ENCODE measurements around the gene HDGFL3. TPM values are rescaled to one million over a fixed set of nuclear protein-coding genes. Genes with fewer than 3 reads are reported as not detected.

The HDGFL3 gene
- total and polyA plus RNA-seq, 7 donors = 2.1 to 83.6 (median 58.0) TPM

DNA sequence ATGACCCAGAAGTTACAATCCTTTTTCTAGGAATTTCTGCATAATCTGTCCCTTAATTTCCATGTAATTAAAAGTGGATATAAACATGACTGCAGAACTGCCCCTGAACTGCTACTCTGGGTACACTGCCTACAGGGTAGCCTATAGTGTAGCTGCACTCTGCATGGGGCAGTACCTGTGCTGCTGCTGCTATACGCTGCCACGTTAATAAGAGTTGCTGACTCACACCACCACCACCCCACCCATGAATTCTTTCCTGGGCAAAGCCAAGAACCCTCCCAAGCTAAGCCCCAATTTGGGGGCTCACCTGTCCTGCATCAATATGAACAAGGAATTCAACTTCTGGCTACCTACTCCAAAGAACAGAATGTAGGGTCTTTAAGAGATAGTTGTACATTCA, 13.9 kb downstream of the HDGFL3 start:
- WGBS, 2 donors = 95 to 98% methylated on average over 2 of the region's 2 CpGs
- no peak for TF ChIP-seq EP300 (IDR thresholded peaks at IDR 0.05)
- TF ChIP-seq, protein P1, sequence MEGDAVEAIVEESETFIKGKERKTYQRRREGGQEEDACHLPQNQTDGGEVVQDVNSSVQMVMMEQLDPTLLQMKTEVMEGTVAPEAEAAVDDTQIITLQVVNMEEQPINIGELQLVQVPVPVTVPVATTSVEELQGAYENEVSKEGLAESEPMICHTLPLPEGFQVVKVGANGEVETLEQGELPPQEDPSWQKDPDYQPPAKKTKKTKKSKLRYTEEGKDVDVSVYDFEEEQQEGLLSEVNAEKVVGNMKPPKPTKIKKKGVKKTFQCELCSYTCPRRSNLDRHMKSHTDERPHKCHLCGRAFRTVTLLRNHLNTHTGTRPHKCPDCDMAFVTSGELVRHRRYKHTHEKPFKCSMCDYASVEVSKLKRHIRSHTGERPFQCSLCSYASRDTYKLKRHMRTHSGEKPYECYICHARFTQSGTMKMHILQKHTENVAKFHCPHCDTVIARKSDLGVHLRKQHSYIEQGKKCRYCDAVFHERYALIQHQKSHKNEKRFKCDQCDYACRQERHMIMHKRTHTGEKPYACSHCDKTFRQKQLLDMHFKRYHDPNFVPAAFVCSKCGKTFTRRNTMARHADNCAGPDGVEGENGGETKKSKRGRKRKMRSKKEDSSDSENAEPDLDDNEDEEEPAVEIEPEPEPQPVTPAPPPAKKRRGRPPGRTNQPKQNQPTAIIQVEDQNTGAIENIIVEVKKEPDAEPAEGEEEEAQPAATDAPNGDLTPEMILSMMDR (IDR thresholded peaks at IDR 0.05) = no peak
- TF ChIP-seq POLR2A (IDR thresholded peaks at IDR 0.05) = no peak
- TF ChIP-seq POLR2AphosphoS5 (IDR thresholded peaks at IDR 0.05) = no peak
- peaks cover 0 to 14% (median 7%) of the 10 kb centered on the region in 4 donors for H3K4me1 ChIP-seq
- DNase-seq = no peak
- H3K27me3 ChIP-seq = no peaks in the 10 kb centered on the region
- no peak overlapping the region for H3K4me3 ChIP-seq
- H3K36me3 ChIP-seq = no peaks in the 10 kb centered on the region
- no peak overlapping the region for H3K27ac ChIP-seq
- intact Hi-C loops (cut with DNase I) = no loop called here
- no peaks in the 10 kb centered on the region for H3K9me3 ChIP-seq

DNA sequence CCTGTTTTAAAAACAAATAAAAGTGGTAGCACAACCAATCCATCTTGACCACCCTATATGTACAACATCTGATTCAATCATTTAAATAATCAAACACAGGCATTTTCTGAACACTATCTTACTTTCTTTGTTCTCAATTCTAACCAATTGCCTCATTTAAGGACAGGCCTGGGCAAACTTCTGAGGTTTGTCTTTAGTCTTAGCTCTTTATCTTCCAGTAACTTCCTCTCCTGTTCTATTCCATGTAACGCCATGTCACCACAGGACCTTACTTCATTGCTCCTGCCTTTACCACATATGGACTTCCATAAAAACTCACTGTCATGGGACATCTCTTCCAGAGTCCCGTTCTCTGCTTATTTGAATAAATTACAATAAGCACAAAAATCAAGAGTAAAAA, 14.9 kb downstream of the HDGFL3 start:
- Histone ChIP-seq H3K4me1 (peaks cover 0 to 10% (median 3%) of the 10 kb centered on the region in 4 donors), H3K4me3 (no peak overlapping the region), H3K36me3 (no peaks in the 10 kb centered on the region), H3K9me3 (no peaks in the 10 kb centered on the region), H3K27me3 (no peaks in the 10 kb centered on the region), H3K27ac (no peak overlapping the region)
- intact Hi-C loops (cut with DNase I) = no loop called here
- 91 to 92% methylated on average over 2 of the region's 2 CpGs for WGBS, 2 donors
- TF ChIP-seq POLR2A (IDR thresholded peaks at IDR 0.05) = no peak
- no peak for TF ChIP-seq EP300 (IDR thresholded peaks at IDR 0.05)
- TF ChIP-seq, protein P1 (IDR thresholded peaks at IDR 0.05) = no peak
- TF ChIP-seq POLR2AphosphoS5 (IDR thresholded peaks at IDR 0.05) = no peak
- no peak for DNase-seq

DNA sequence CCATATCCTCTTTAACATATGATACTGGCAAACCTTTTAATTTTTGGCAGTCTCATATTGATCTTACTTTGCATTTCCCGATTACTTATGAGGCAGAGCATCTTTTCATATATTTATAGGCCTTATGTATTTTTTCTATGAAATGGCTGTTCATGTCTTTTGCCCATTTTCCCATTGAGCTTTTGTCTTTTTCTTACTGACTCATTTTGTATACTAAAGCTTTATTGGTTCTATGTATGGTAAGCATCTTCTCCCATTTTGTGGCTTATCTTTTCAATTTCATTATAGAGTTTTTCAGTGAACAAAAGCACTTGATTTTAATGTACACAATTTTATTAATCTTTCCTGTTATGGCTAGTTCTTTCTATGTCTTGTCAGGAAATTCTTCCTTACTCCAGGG, 17.2 kb downstream of the HDGFL3 start:
- TF ChIP-seq POLR2A (IDR thresholded peaks at IDR 0.05) = no peak
- no peak for TF ChIP-seq POLR2AphosphoS5 (IDR thresholded peaks at IDR 0.05)
- TF ChIP-seq EP300 (IDR thresholded peaks at IDR 0.05) = no peak
- TF ChIP-seq, protein P1 (IDR thresholded peaks at IDR 0.05) = no peak
- Histone ChIP-seq H3K4me1 (peaks cover 0 to 7% (median 3%) of the 10 kb centered on the region in 4 donors), H3K27ac (no peak overlapping the region), H3K27me3 (no peaks in the 10 kb centered on the region), H3K9me3 (no peaks in the 10 kb centered on the region), H3K4me3 (no peak overlapping the region), H3K36me3 (no peaks in the 10 kb centered on the region)
- DNase-seq = no peak
- intact Hi-C loops (cut with DNase I) = no loop called here
- WGBS, 2 donors = 90 to 93% methylated on average over 1 of the region's 1 CpG

DNA sequence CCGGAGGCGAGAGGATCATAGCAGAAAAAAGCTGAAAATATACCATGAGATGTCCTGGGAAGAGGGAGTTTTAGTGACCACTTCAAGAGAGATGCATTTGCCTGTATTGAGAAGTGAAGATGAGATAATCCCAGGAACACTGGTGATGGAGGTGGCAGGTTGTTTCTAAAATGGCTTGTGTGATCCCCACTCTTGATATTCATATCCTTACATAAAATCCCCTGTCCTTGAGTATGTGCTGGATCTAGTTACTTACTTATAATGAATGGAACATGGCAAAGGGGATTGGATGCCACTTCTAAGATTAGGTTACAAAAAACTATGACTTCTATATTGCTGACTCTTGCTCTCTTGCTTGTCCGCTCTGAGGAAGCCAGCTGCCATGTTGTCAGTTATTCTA, 22.1 kb downstream of the HDGFL3 start:
- Histone ChIP-seq H3K27ac (no peak overlapping the region), H3K9me3 (no peaks in the 10 kb centered on the region), H3K4me3 (no peak overlapping the region), H3K4me1 (no peaks in the 10 kb centered on the region), H3K27me3 (no peaks in the 10 kb centered on the region), H3K36me3 (no peaks in the 10 kb centered on the region)
- intact Hi-C loops (cut with DNase I) = no loop called here
- no peak for TF ChIP-seq POLR2A (IDR thresholded peaks at IDR 0.05)
- TF ChIP-seq, protein P1 (IDR thresholded peaks at IDR 0.05) = no peak
- no peak for TF ChIP-seq EP300 (IDR thresholded peaks at IDR 0.05)
- TF ChIP-seq POLR2AphosphoS5 (IDR thresholded peaks at IDR 0.05) = no peak
- WGBS, 2 donors = 96 to 98% methylated on average over 3 of the region's 3 CpGs
- DNase-seq = no peak

DNA sequence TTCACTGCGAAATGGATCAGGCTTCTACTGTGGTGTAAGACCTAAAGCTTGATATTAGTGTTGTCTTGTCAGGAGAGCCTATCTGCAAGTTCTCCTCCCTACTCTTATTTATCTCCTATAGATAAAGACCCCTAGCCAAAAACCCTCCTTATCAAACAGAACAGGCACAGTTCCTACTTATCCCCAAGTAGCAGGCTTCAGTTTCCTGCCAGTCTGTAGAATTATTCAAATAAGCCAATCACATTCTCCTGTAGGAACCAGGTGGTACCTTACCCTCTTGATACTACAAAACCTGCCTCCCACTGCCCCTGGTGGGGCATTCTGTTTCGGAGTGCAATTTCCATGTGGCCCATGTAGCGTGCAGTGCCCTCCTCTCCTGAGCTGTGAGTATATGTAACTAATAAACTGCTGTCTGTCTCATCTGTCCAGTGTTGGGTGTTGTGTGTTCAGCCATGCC, 28.7 kb downstream of the HDGFL3 start:
- intact Hi-C loops (cut with DNase I) = no loop called here
- TF ChIP-seq POLR2AphosphoS5 (IDR thresholded peaks at IDR 0.05) (no peak), POLR2A (IDR thresholded peaks at IDR 0.05) (no peak), EP300 (IDR thresholded peaks at IDR 0.05) (no peak)
- TF ChIP-seq, protein P1 (IDR thresholded peaks at IDR 0.05) = no peak
- Histone ChIP-seq H3K27ac (no peak overlapping the region), H3K4me3 (no peak overlapping the region), H3K9me3 (no peaks in the 10 kb centered on the region), H3K27me3 (no peaks in the 10 kb centered on the region), H3K36me3 (no peaks in the 10 kb centered on the region), H3K4me1 (no peaks in the 10 kb centered on the region)
- 95% methylated on average over 3 of the region's 3 CpGs for WGBS, 2 donors
- no peak for DNase-seq

Data from sigmoid colon (tissue), 7 donors.